Endothelial cell of umbilical vein (primary cell): Measurements from ENCODE around the gene PSG11.

Experiments
- CTCF ChIP-seq, 2 donors: IDR thresholded peaks; 1 replicate in 1 of 2; 2 replicates in 1 of 2; pipeline ENCODE4 v1.5.1; 2011; ENCODE audit warnings: low read length in 2 of 2, mild to moderate bottlenecking in 2 of 2, moderate library complexity in 2 of 2, control low read depth in 1 of 2, inconsistent platforms in 1 of 2, low read depth in 1 of 2; ENCODE audit not compliant: insufficient read depth in 1 of 2; ENCODE audit errors: extremely low read depth in 1 of 2
- POLR2A ChIP-seq: IDR thresholded peaks from 2 replicates; pipeline ENCODE4 v1.6.1; 2012; ENCODE audit warnings: low read depth, mild to moderate bottlenecking, control low read depth, low read length
- POLR2AphosphoS5 ChIP-seq: IDR thresholded peaks from 2 replicates; pipeline ENCODE4 v1.6.1; 2012; ENCODE audit warnings: low read depth, mild to moderate bottlenecking, control low read depth, low read length, moderate library complexity; ENCODE audit not compliant: insufficient read depth

GRCh38 chr19:42989851-42990250 is 36.4 kb downstream of the PSG11 start:
- TF ChIP-seq CTCF (IDR thresholded peaks at IDR 0.05; ENCODE audit: extremely low read depth in 1 of 2, insufficient read depth in 1 of 2, low read depth in 1 of 2, low read length in 2 of 2): no peak
- TF ChIP-seq POLR2AphosphoS5: no peak
- no peak for TF ChIP-seq POLR2A
